ENCODE data around the gene TUBE1. TPM values are rescaled to one million over a fixed set of nuclear protein-coding genes. Genes with fewer than 3 reads are reported as not detected.

Gene TUBE1
- total RNA-seq, 6 donors from 2014 or later, result 12.5 to 48.6 (median 21.0) TPM

DNA sequence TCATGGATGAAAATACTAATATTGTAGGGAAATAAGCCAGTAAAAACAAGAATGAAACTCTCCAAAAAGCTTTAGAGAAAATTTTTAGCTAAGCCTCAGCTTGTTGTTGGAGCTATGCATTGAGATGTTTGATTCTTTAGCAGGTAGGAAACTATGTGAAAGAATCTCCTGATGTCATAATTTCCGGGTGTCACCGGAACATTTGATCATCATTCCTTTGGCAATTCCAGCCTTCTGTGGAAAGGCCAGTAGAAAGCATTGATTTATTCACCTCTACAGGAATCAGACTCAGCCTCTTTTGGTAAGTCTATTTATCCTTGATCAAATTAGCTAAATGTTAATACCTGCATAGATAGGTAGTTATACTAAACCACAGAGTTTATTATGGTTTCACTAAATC lies 9.6 kb upstream of the TUBE1 start:
- WGBS, 2 donors, result 95 to 96% methylated on average over 2 of the region's 2 CpGs
- ATAC-seq (ENCODE audit: low FRiP score in 2 of 2) (no peak), DNase-seq (no peak)
- Histone ChIP-seq H3K36me3 (no peaks in the 10 kb centered on the region), H3K4me3 (no peak overlapping the region), H3K9me3 (no peaks in the 10 kb centered on the region), H3K27ac (no peak overlapping the region), H3K27me3 (no peaks in the 10 kb centered on the region), H3K4me1 (no peaks in the 10 kb centered on the region)
- TF ChIP-seq CTCF (IDR thresholded peaks at IDR 0.05) (no peak), POLR2A (IDR thresholded peaks at IDR 0.05) (no peak), POLR2AphosphoS5 (IDR thresholded peaks at IDR 0.05) (no peak), EP300 (IDR thresholded peaks at IDR 0.05) (no peak)

DNA sequence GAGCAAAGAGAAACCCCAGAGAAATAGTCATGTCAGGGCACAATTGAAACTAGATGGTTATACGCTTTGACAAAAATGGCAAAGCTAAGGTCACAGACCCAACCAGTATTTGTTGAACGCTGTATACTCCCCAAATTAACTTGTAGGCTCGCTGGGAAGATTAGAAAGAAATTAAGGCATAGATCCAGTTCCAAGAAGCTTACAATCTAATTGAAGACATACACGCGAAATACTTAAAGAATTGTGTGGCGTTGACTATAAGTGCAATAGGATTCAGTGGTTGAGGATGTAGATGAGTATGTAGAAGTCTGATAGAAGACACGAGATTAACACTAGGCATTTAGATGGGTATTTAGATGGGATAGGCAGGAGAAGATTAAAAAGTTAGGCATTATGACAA lies 634 bp upstream of the TUBE1 start:
- ATAC-seq (ENCODE audit: low FRiP score in 2 of 2), result no peak
- 20 to 25% methylated on average over 7 of the region's 7 CpGs for WGBS, 2 donors
- Histone ChIP-seq H3K27ac (peak overlapping the region; percentile 77 to 87 (median 84)), H3K9me3 (no peaks in the 10 kb centered on the region), H3K27me3 (no peaks in the 10 kb centered on the region), H3K4me1 (peaks cover 3 to 12% (median 11%) of the 10 kb centered on the region in 4 donors), H3K36me3 (peaks cover 0 to 15% (median 0%) of the 10 kb centered on the region in 4 donors), H3K4me3 (peak overlapping the region; percentile 64 to 88 (median 69))
- DNase-seq, result no peak
- TF ChIP-seq CTCF (IDR thresholded peaks at IDR 0.05) (no peak), POLR2AphosphoS5 (IDR thresholded peaks at IDR 0.05) (no peak)

DNA sequence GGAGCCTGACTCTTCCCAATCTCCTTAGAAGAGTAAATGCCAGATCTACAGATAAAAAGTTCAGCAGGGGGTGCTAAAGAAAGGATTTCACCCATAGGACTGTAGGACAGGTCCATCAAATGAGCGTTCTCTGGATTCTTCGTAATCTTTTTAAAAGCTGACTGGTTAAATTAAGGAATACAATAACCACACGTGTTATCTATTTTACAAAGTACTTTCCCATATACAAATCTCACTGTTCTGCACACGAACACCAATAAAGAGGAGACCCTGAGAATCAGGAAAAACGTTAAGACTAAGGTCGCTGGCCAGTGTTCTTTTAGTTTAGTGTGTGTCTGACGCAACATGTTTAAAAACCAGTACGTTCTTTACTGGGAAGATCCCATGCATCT lies 542 bp downstream of the TUBE1 start:
- Histone ChIP-seq H3K4me1 (peaks cover 3 to 12% (median 11%) of the 10 kb centered on the region in 4 donors), H3K27me3 (no peaks in the 10 kb centered on the region), H3K36me3 (peaks cover 0 to 22% (median 0%) of the 10 kb centered on the region in 4 donors), H3K27ac (peak overlapping the region; percentile 77 to 87 (median 84)), H3K4me3 (peak overlapping the region; percentile 64 to 88 (median 69)), H3K9me3 (no peaks in the 10 kb centered on the region)
- TF ChIP-seq CTCF (IDR thresholded peaks at IDR 0.05) (peak in 1 of 6 experiments; percentile 11), EP300 (IDR thresholded peaks at IDR 0.05) (no peak), POLR2A (IDR thresholded peaks at IDR 0.05) (no peak), POLR2AphosphoS5 (IDR thresholded peaks at IDR 0.05) (no peak)
- whole genome bisulfite sequencing, 2 donors, result 0 to 1% methylated on average over 8 of the region's 8 CpGs
- ATAC-seq (ENCODE audit: low FRiP score in 2 of 2) (peak; percentile 44 to 77), DNase-seq (no peak)

GRCh38 chr6:112085286-112086065 lies 1.8 kb downstream of the TUBE1 start:
- Histone ChIP-seq H3K4me3 (no peak overlapping the region), H3K9me3 (no peaks in the 10 kb centered on the region), H3K36me3 (peaks cover 0 to 28% (median under 1%) of the 10 kb centered on the region in 4 donors), H3K27me3 (no peaks in the 10 kb centered on the region), H3K27ac (no peak overlapping the region), H3K4me1 (peaks cover 3 to 12% (median 11%) of the 10 kb centered on the region in 4 donors)
- no peak for DNase-seq
- WGBS, 2 donors, result 83 to 84% methylated on average over 8 of the region's 8 CpGs
- TF ChIP-seq POLR2AphosphoS5 (IDR thresholded peaks at IDR 0.05) (no peak), CTCF (IDR thresholded peaks at IDR 0.05) (no peak), EP300 (IDR thresholded peaks at IDR 0.05) (no peak), POLR2A (IDR thresholded peaks at IDR 0.05) (no peak)
- no peak for ATAC-seq (ENCODE audit: low FRiP score in 2 of 2)

- peaks cover 0 to 65% (median 7%) of the 10 kb centered on the region in 4 donors for H3K36me3 ChIP-seq
- DNase-seq, result no peak
- no peak overlapping the region for H3K4me3 ChIP-seq
- no peak overlapping the region for H3K27ac ChIP-seq
- no peak for ATAC-seq (ENCODE audit: low FRiP score in 2 of 2)
- WGBS, 2 donors, result 91 to 95% methylated on average over 4 of the region's 4 CpGs
- H3K4me1 ChIP-seq, result peaks cover 3 to 9% (median 7%) of the 10 kb centered on the region in 4 donors
- H3K9me3 ChIP-seq, result no peaks in the 10 kb centered on the region
- no peak for TF ChIP-seq POLR2A (IDR thresholded peaks at IDR 0.05)
- no peak for TF ChIP-seq CTCF (IDR thresholded peaks at IDR 0.05)
- TF ChIP-seq POLR2AphosphoS5 (IDR thresholded peaks at IDR 0.05), result no peak
- TF ChIP-seq EP300 (IDR thresholded peaks at IDR 0.05), result no peak
- no peaks in the 10 kb centered on the region for H3K27me3 ChIP-seq
These were observed 5.7 kb downstream of the TUBE1 start for GRCh38 chr6:112081569-112081968.
